ENCODE measurements around the gene ADAM30.

The ADAM30 gene

GRCh38 chr1:119896303-119896702 lies at the start of gene ADAM30:
TSS of gene ADAM30 (minus strand) at chr1:119896515. CDS start at chr1:119896336, 179 bp downstream.
- DNase-seq (ENCODE audit: low read depth, low spot score) = no peak

- no peak for DNase-seq (ENCODE audit: low read depth, low spot score)
These were observed 46.9 kb upstream of the ADAM30 start for GRCh38 chr1:119943216-119943615.

DNA sequence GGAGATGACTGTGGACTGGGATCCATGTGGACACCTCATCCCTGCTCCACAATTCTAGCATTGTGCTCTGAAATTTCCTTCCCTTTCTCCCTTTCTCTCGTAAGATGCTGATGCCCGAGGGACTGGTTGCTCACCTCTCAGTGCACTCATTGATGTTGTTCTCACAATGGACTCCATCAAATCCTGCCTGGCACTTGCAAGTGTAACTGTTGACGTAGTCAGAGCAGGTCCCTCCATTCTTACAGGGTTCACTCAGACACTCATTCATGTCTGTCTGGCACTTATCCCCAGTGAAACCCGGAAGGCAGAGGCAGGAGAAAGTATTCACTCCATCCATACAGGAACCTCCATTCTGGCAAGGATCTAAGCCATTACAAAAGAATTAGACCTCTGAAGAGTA lies 45.1 kb upstream of the ADAM30 start:
- no peak for DNase-seq (ENCODE audit: low read depth, low spot score)

GRCh38 chr1:119940697-119941096 lies 44.4 kb upstream of the ADAM30 start:
- no peak for DNase-seq (ENCODE audit: low read depth, low spot score)

DNA sequence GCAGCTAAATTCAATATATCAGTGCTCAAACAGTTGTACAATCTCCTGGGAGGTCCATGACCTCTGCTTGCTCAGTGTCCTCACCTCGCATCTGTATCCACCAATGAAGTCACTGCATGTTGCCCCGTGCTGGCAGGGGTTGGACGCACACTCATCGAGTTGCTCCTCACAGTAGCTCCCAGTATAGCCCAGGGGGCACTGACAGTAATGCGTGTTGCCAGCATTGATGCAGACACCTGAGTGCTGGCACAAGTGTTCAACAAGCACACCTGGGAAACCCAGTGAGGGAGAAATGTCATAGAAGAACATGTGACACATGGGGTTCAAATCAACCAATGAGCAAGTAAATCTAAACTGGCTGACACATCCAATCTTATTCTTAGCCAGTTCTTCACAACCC lies 40.9 kb upstream of the ADAM30 start:
- DNase-seq (ENCODE audit: low read depth, low spot score) = no peak

GRCh38 chr1:119935915-119936314 lies 39.6 kb upstream of the ADAM30 start:
- no peak for DNase-seq (ENCODE audit: low read depth, low spot score)

DNA sequence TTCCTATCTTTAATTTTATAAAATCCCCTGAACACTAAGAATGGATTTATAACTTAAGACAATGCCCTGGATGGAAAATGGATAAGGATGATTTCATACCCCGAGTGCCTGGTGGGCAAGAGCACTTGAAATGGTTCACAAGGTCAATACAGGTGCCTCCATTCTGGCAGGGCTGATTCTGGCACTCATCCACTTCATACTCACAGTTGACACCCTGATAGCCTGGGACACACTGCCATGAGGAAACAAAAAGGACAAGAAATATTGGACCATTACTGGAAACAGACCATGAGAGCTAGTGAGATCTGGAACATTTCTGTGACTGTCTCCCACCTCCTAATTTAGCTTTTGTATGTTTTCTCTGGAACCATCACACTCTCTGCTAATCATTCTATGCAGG lies 39.1 kb upstream of the ADAM30 start:
- DNase-seq (ENCODE audit: low read depth, low spot score) = no peak

DNA sequence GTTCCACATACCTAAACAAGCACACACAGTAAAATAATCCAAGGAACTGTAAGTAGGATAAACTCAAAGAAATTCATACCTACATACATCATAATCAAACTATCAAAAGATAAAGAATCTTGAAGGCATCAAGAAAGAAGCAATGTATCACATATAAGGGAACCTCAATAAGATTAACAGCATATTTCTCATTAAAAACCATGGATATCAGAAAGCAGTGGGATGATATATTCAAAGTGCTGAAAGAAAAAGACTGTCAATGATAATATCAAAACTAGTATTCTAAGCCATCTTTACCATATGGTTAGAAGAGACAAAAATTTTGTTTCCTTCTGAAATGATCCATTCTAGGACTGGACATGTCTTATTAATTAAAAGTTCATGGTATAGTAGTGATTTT lies 37.1 kb upstream of the ADAM30 start:
- DNase-seq (ENCODE audit: low read depth, low spot score) = no peak

- no peak for DNase-seq (ENCODE audit: low read depth, low spot score)
These were observed 33.5 kb upstream of the ADAM30 start for GRCh38 chr1:119929643-119930315.

DNA sequence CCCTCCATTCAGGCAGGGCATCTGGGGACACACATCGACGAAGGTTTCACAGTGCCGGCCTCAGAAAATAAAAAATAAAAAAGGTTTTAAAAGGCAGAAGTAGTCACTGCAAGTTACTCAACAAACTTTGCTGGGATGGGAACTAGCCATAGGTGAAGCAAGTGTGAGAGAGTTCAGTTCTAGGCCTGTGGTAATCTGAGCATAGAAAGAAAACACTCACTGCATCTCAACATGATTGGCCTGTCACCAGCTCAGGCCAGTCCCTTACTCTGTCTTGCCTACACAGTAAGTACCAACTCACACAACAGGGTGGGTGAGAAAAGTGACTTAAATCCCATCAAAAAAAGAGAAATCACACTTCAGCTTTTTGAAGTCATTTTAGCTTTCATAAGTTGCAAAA lies 30.2 kb upstream of the ADAM30 start:
- DNase-seq (ENCODE audit: low read depth, low spot score) = no peak

DNA sequence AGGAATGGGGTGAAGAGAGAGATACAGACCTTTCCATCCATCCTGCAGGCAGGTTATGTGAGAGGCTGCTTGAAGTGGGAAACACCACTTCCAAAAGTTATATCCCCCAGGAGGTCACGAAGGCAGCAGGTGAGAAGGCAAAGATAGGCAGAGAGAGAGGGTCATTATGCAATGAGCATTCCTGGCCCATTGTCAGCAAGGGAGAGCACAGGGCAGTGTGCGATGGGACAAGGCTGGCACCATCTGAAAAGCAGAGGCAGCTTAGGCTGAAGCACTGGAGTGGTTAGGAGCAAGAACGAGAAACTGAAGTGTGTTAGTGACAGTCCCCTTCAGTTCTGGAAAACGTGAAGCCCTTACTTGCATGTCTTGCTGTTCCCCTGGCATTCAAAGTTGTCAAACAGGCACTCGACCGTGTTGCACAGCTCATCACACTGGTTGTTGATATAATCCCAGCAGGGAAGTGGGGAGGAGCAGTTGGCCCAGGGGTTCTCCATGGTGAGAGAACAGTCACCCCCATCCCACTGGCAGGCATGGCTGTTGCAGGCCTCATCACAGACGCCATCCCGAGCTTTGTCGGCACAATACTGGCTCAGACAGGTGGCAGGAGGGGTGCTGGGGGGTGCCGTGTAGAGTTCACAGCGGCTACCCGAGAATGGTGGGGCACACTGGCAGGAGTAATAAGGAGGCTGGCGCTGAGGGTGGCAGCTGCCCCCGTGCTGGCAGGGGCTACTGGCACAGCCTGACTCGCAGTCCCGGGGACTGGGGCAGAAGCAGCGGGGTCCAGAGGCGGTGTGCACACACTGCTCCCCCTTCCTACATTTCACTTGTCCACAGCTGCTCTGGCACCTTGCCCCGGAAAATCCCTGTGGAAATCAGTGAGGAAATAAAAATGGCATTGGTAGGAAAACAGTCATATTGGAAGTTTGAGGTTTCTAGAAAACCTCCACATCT lies 28.9 kb upstream of the ADAM30 start:
- DNase-seq (ENCODE audit: low read depth, low spot score) = no peak

GRCh38 chr1:119920104-119920968 lies 24.0 kb upstream of the ADAM30 start:
- DNase-seq (ENCODE audit: low read depth, low spot score) = no peak

- no peak for DNase-seq (ENCODE audit: low read depth, low spot score)
These were observed 22.9 kb upstream of the ADAM30 start for GRCh38 chr1:119919241-119919640.

- no peak for DNase-seq (ENCODE audit: low read depth, low spot score)
These were observed 22.0 kb upstream of the ADAM30 start for GRCh38 chr1:119918301-119918700.

GRCh38 chr1:119917304-119918055 lies 21.2 kb upstream of the ADAM30 start:
- no peak for DNase-seq (ENCODE audit: low read depth, low spot score)

DNA sequence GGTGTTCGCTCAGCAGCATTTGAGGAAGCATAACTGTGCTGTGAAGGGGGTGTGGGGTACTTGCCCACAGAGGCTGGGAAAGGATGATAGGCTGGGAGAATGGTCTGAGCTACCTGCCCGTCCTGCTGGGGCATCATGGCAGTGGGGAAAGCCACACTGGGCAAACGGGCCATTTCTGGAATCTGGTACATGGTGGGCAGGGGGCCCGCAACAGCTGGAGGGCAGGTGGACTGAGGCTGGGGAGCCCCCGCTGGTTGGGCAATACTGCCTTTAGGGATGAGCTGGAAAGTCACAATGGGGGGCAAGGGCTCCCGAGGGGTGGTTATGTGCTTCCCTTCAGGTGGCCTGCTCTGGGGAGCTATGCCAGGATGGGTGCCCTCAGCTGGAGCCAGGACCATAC lies 19.2 kb upstream of the ADAM30 start:
- no peak for DNase-seq (ENCODE audit: low read depth, low spot score)

- DNase-seq (ENCODE audit: low read depth, low spot score) = no peak
These were observed 17.8 kb upstream of the ADAM30 start for GRCh38 chr1:119914071-119914470.

GRCh38 chr1:119912963-119913362 lies 16.6 kb upstream of the ADAM30 start:
- no peak for DNase-seq (ENCODE audit: low read depth, low spot score)

- DNase-seq (ENCODE audit: low read depth, low spot score) = no peak
These were observed 15.5 kb upstream of the ADAM30 start for GRCh38 chr1:119911775-119912174.

- DNase-seq (ENCODE audit: low read depth, low spot score) = no peak
These were observed 14.3 kb upstream of the ADAM30 start for GRCh38 chr1:119910618-119911017.

- DNase-seq (ENCODE audit: low read depth, low spot score) = no peak
These were observed 13.7 kb upstream of the ADAM30 start for GRCh38 chr1:119909890-119910596.

All from iPS DF 19.7 (cell line).